Measurements from ENCODE around the gene LRRC2.

- peak in 1 of 2 donors; percentile 42 for TF ChIP-seq CTCF (conservative IDR thresholded peaks at IDR 0.05 in 1 of 2, IDR thresholded peaks at IDR 0.05 in 1 of 2; ENCODE audit: low read depth in 1 of 2, low read length in 2 of 2)
- TF ChIP-seq EZH2 (IDR thresholded peaks at IDR 0.05; ENCODE audit: low read length, missing control alignments) = no peak
Observed at GRCh38 chr3:46496746-46497555, 69.2 kb downstream of the LRRC2 start.
